ENCODE results near the gene IER3IP1.

DNA sequence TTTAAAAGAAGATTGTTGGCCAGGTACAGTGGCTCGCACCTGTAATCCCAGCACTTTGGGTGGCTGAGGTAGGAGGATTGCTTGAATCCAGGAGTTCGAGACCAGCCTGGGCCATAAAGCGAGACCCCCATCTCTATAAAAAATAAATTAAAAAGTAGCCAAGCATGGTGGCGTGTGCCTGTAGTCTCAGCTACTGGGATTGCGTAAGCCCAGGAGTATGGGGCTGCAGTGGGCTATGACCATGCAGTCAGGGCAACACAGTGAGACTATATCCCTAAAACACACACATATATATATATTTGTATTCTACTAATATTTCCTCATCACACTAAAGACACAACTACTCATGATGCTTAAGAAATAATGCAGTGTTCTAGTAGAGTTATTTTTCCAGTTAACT lies 33.0 kb downstream of the IER3IP1 start:
- TF ChIP-seq, protein P1, sequence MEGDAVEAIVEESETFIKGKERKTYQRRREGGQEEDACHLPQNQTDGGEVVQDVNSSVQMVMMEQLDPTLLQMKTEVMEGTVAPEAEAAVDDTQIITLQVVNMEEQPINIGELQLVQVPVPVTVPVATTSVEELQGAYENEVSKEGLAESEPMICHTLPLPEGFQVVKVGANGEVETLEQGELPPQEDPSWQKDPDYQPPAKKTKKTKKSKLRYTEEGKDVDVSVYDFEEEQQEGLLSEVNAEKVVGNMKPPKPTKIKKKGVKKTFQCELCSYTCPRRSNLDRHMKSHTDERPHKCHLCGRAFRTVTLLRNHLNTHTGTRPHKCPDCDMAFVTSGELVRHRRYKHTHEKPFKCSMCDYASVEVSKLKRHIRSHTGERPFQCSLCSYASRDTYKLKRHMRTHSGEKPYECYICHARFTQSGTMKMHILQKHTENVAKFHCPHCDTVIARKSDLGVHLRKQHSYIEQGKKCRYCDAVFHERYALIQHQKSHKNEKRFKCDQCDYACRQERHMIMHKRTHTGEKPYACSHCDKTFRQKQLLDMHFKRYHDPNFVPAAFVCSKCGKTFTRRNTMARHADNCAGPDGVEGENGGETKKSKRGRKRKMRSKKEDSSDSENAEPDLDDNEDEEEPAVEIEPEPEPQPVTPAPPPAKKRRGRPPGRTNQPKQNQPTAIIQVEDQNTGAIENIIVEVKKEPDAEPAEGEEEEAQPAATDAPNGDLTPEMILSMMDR (conservative IDR thresholded peaks at IDR 0.05; ENCODE audit: low read length), result no peak
- no peak for TF ChIP-seq EZH2phosphoT487 (IDR thresholded peaks at IDR 0.05; ENCODE audit: borderline replicate concordance)

Data from Loucy (cell line).